Hepatocyte (in vitro differentiated cells): ENCODE data around the gene COPS4.

ENCODE experiments used
- EZH2 ChIP-seq: fragments of 200-600 bp; sonication (generic); IDR thresholded peaks from 2 replicates; pipeline ENCODE4 v1.6.1; 2016; ENCODE audit warnings: antibody characterized with exemption, mild to moderate bottlenecking, borderline replicate concordance
- EZH2phosphoT487 ChIP-seq: fragments of 200-600 bp; sonication (generic); IDR thresholded peaks from one replicate; pipeline ENCODE4 v1.6.1; 2018; ENCODE audit warnings: antibody characterized with exemption, mild to moderate bottlenecking, low read depth, moderate library complexity; ENCODE audit not compliant: unreplicated experiment, severe bottlenecking
- TF ChIP-seq, protein P1 (sequence below): fragments of 200-600 bp; sonication (generic); IDR thresholded peaks from 2 replicates; pipeline ENCODE4 v1.5.1; 2016; ENCODE audit warnings: antibody characterized with exemption, mild to moderate bottlenecking; ENCODE audit not compliant: poor library complexity

DNA sequence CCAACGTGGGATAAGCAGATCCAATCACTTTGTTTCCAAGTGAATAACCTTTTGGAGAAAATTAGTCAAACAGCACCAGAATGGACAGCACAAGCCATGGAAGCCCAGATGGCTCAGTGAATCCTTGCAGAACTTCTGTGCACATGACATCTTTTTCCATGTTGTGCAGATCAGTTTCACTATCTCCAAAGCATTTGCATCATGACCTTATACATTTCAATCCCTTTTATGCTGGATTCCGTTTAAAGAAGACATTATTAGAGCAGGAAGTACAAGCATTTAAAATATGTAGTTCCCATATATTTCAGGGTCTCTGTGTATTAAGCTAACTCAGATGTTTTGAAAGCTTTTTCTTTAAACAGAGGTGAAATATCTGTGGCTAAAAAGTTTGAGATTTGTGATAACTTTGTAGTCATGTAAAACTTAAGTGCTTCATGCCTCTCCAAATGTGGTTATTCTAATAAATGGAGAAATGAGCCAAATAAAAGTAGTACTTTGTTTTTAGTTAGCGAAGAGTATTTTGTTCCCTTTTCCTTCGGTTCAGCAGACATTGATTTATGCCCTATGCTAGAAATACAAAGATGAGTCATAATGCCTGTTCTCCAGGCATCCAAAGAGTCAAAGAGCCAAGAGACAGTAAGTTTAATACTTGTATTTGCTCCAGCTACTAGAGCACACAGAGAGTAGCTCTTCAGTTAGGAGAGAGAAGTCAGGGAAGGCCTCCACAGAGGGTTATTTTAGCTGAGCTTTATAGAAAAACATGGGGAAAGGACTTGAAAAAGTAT is 40.5 kb downstream of the COPS4 start:
- TF ChIP-seq, protein P1, sequence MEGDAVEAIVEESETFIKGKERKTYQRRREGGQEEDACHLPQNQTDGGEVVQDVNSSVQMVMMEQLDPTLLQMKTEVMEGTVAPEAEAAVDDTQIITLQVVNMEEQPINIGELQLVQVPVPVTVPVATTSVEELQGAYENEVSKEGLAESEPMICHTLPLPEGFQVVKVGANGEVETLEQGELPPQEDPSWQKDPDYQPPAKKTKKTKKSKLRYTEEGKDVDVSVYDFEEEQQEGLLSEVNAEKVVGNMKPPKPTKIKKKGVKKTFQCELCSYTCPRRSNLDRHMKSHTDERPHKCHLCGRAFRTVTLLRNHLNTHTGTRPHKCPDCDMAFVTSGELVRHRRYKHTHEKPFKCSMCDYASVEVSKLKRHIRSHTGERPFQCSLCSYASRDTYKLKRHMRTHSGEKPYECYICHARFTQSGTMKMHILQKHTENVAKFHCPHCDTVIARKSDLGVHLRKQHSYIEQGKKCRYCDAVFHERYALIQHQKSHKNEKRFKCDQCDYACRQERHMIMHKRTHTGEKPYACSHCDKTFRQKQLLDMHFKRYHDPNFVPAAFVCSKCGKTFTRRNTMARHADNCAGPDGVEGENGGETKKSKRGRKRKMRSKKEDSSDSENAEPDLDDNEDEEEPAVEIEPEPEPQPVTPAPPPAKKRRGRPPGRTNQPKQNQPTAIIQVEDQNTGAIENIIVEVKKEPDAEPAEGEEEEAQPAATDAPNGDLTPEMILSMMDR, result no peak
- TF ChIP-seq EZH2 (no peak), EZH2phosphoT487 (no peak)
